Measurements from ENCODE around the gene GLUL. TPM values are rescaled to one million over a fixed set of nuclear protein-coding genes. Genes with fewer than 3 reads are reported as not detected.
"Not testable (repeated sequence)": the region's sequence is repeated elsewhere in the genome, so short reads cannot be mapped to it uniquely, and the experiment has no call there.

Gene GLUL
- total and polyA plus RNA-seq, 5 donors from 2014 or later = 27.3 to 69.5 (median 44.5) TPM

GRCh38 chr1:182383934-182384333 is 7.7 kb downstream of the GLUL start:
- H3K27me3 ChIP-seq (ENCODE audit: control insufficient read depth, insufficient read depth, low read length) = no peaks in the 10 kb centered on the region
- ATAC-seq (ENCODE audit: low read depth in 2 of 2) = no peak
- Mint-ChIP-seq H3K36me3 (peaks cover 5% of the 10 kb centered on the region), H3K4me1 (peaks cover 0 to 6% (median 4%) of the 10 kb centered on the region in 4 donors), H3K27me3 (no peaks in the 10 kb centered on the region), H3K27ac (no peak overlapping the region), H3K4me3 (no peak overlapping the region), H3K9me3 (peaks cover 0 to 2% (median 0%) of the 10 kb centered on the region in 7 donors)
- H3K36me3 ChIP-seq (ENCODE audit: control insufficient read depth, insufficient read depth, low read length) = no peaks in the 10 kb centered on the region
- H3K4me3 ChIP-seq (ENCODE audit: low read depth, low read length) = no peak overlapping the region
- no peak for DNase-seq
- H3K27ac ChIP-seq (ENCODE audit: insufficient read depth, low read length, poor library complexity, severe bottlenecking) = no peak overlapping the region
- H3K4me1 ChIP-seq (ENCODE audit: control insufficient read depth, insufficient read depth, low read length, poor library complexity, severe bottlenecking) = no peaks in the 10 kb centered on the region
- no peaks in the 10 kb centered on the region for H3K9me3 ChIP-seq (ENCODE audit: control insufficient read depth in 2 of 2, low read length in 2 of 2)

GRCh38 chr1:182383037-182383661 is 8.4 kb downstream of the GLUL start:
- DNase-seq (no peak), ATAC-seq (ENCODE audit: low read depth in 2 of 2) (no peak)
- Mint-ChIP-seq H3K4me1 (peaks cover 0 to 6% (median 0%) of the 10 kb centered on the region in 4 donors), H3K27ac (peak overlapping the region in 1 of 3 donors; percentile 54), H3K9me3 (peaks cover 0 to 2% (median 0%) of the 10 kb centered on the region in 7 donors), H3K36me3 (peaks cover 5% of the 10 kb centered on the region), H3K4me3 (no peak overlapping the region), H3K27me3 (no peaks in the 10 kb centered on the region)
- Histone ChIP-seq H3K4me1 (ENCODE audit: control insufficient read depth, insufficient read depth, low read length, poor library complexity, severe bottlenecking) (no peaks in the 10 kb centered on the region), H3K27ac (ENCODE audit: insufficient read depth, low read length, poor library complexity, severe bottlenecking) (no peak overlapping the region), H3K9me3 (ENCODE audit: control insufficient read depth in 2 of 2, low read length in 2 of 2) (no peaks in the 10 kb centered on the region), H3K4me3 (ENCODE audit: low read depth, low read length) (no peak overlapping the region), H3K27me3 (ENCODE audit: control insufficient read depth, insufficient read depth, low read length) (no peaks in the 10 kb centered on the region), H3K36me3 (ENCODE audit: control insufficient read depth, insufficient read depth, low read length) (no peaks in the 10 kb centered on the region)

GRCh38 chr1:182381962-182382819 is 9.4 kb downstream of the GLUL start:
- Mint-ChIP-seq H3K4me3 (no peak overlapping the region), H3K36me3 (peaks cover 5% of the 10 kb centered on the region), H3K27me3 (no peaks in the 10 kb centered on the region), H3K27ac (peak overlapping the region in 1 of 3 donors; percentile 54), H3K9me3 (peaks cover 0 to 2% (median 0%) of the 10 kb centered on the region in 7 donors), H3K4me1 (no peaks in the 10 kb centered on the region)
- H3K4me3 ChIP-seq (ENCODE audit: low read depth, low read length) = no peak overlapping the region
- no peaks in the 10 kb centered on the region for H3K36me3 ChIP-seq (ENCODE audit: control insufficient read depth, insufficient read depth, low read length)
- no peaks in the 10 kb centered on the region for H3K9me3 ChIP-seq (ENCODE audit: control insufficient read depth in 2 of 2, low read length in 2 of 2)
- H3K27ac ChIP-seq (ENCODE audit: insufficient read depth, low read length, poor library complexity, severe bottlenecking) = no peak overlapping the region
- no peaks in the 10 kb centered on the region for H3K27me3 ChIP-seq (ENCODE audit: control insufficient read depth, insufficient read depth, low read length)
- no peaks in the 10 kb centered on the region for H3K4me1 ChIP-seq (ENCODE audit: control insufficient read depth, insufficient read depth, low read length, poor library complexity, severe bottlenecking)
- no peak for DNase-seq
- ATAC-seq (ENCODE audit: low read depth in 2 of 2) = no peak

- H3K4me1 Mint-ChIP-seq = no peaks in the 10 kb centered on the region
- H3K27me3 Mint-ChIP-seq = no peaks in the 10 kb centered on the region
- ATAC-seq (ENCODE audit: low read depth in 2 of 2) = no peak
- DNase-seq = no peak
- H3K4me1 ChIP-seq (ENCODE audit: control insufficient read depth, insufficient read depth, low read length, poor library complexity, severe bottlenecking) = no peaks in the 10 kb centered on the region
- no peak overlapping the region for H3K27ac ChIP-seq (ENCODE audit: insufficient read depth, low read length, poor library complexity, severe bottlenecking)
- no peaks in the 10 kb centered on the region for H3K36me3 Mint-ChIP-seq
- no peak overlapping the region for H3K27ac Mint-ChIP-seq
- H3K36me3 ChIP-seq (ENCODE audit: control insufficient read depth, insufficient read depth, low read length) = no peaks in the 10 kb centered on the region
- no peaks in the 10 kb centered on the region for H3K9me3 Mint-ChIP-seq
- H3K27me3 ChIP-seq (ENCODE audit: control insufficient read depth, insufficient read depth, low read length) = no peaks in the 10 kb centered on the region
- no peaks in the 10 kb centered on the region for H3K9me3 ChIP-seq (ENCODE audit: control insufficient read depth in 2 of 2, low read length in 2 of 2)
- H3K4me3 ChIP-seq (ENCODE audit: low read depth, low read length) = no peak overlapping the region
- H3K4me3 Mint-ChIP-seq = no peak overlapping the region
These were observed 11.4 kb downstream of the GLUL start for GRCh38 chr1:182380199-182380598.

- not testable (repeated sequence) for H3K4me3 Mint-ChIP-seq; H3K4me1 ChIP-seq (ENCODE audit: control insufficient read depth, insufficient read depth, low read length, poor library complexity, severe bottlenecking); H3K36me3 Mint-ChIP-seq; H3K4me3 ChIP-seq (ENCODE audit: low read depth, low read length); H3K9me3 ChIP-seq (ENCODE audit: control insufficient read depth in 2 of 2, low read length in 2 of 2); H3K27ac Mint-ChIP-seq; H3K27me3 Mint-ChIP-seq; H3K36me3 ChIP-seq (ENCODE audit: control insufficient read depth, insufficient read depth, low read length); H3K27me3 ChIP-seq (ENCODE audit: control insufficient read depth, insufficient read depth, low read length); H3K27ac ChIP-seq (ENCODE audit: insufficient read depth, low read length, poor library complexity, severe bottlenecking); H3K9me3 Mint-ChIP-seq; H3K4me1 Mint-ChIP-seq; ATAC-seq (ENCODE audit: low read depth in 2 of 2); DNase-seq
These were observed 11.8 kb downstream of the GLUL start for GRCh38 chr1:182379781-182380180.

- Mint-ChIP-seq H3K27ac (no peak overlapping the region), H3K4me3 (no peak overlapping the region), H3K36me3 (no peaks in the 10 kb centered on the region), H3K27me3 (no peaks in the 10 kb centered on the region), H3K4me1 (no peaks in the 10 kb centered on the region), H3K9me3 (peaks cover 0 to 1% (median 0%) of the 10 kb centered on the region in 7 donors)
- Histone ChIP-seq H3K27ac (ENCODE audit: insufficient read depth, low read length, poor library complexity, severe bottlenecking) (no peak overlapping the region), H3K4me3 (ENCODE audit: low read depth, low read length) (no peak overlapping the region), H3K9me3 (ENCODE audit: control insufficient read depth in 2 of 2, low read length in 2 of 2) (no peaks in the 10 kb centered on the region), H3K36me3 (ENCODE audit: control insufficient read depth, insufficient read depth, low read length) (no peaks in the 10 kb centered on the region), H3K4me1 (ENCODE audit: control insufficient read depth, insufficient read depth, low read length, poor library complexity, severe bottlenecking) (no peaks in the 10 kb centered on the region), H3K27me3 (ENCODE audit: control insufficient read depth, insufficient read depth, low read length) (no peaks in the 10 kb centered on the region)
- DNase-seq (no peak), ATAC-seq (ENCODE audit: low read depth in 2 of 2) (no peak)
These were observed 14.5 kb downstream of the GLUL start for GRCh38 chr1:182376936-182377574.

- Histone ChIP-seq H3K4me1 (ENCODE audit: control insufficient read depth, insufficient read depth, low read length, poor library complexity, severe bottlenecking) (no peaks in the 10 kb centered on the region), H3K27me3 (ENCODE audit: control insufficient read depth, insufficient read depth, low read length) (no peaks in the 10 kb centered on the region), H3K36me3 (ENCODE audit: control insufficient read depth, insufficient read depth, low read length) (no peaks in the 10 kb centered on the region), H3K27ac (ENCODE audit: insufficient read depth, low read length, poor library complexity, severe bottlenecking) (no peak overlapping the region), H3K9me3 (ENCODE audit: control insufficient read depth in 2 of 2, low read length in 2 of 2) (no peaks in the 10 kb centered on the region), H3K4me3 (ENCODE audit: low read depth, low read length) (no peak overlapping the region)
- Mint-ChIP-seq H3K4me3 (no peak overlapping the region), H3K27ac (peak overlapping the region in 1 of 3 donors; percentile 22), H3K9me3 (peaks cover 0 to 1% (median 0%) of the 10 kb centered on the region in 7 donors), H3K36me3 (no peaks in the 10 kb centered on the region), H3K27me3 (no peaks in the 10 kb centered on the region), H3K4me1 (no peaks in the 10 kb centered on the region)
- DNase-seq (no peak), ATAC-seq (ENCODE audit: low read depth in 2 of 2) (no peak)
These were observed 17.3 kb downstream of the GLUL start for GRCh38 chr1:182374101-182374834.

Measured in CD4-positive, CD25-positive, alpha-beta regulatory T cell (primary cell).